Inferior parietal cortex (tissue), 1 donor: ENCODE results near the gene MEX3A.
"Not testable (repeated sequence)": the region's sequence is repeated elsewhere in the genome, so short reads cannot be mapped to it uniquely, and the experiment has no call there.

Experiments used
- DNase-seq: peaks from one replicate; pipeline ENCODE4 v3.0.0-alpha.2; 2016; ENCODE audit errors: extremely low spot score

MEX3A gene, protein sequence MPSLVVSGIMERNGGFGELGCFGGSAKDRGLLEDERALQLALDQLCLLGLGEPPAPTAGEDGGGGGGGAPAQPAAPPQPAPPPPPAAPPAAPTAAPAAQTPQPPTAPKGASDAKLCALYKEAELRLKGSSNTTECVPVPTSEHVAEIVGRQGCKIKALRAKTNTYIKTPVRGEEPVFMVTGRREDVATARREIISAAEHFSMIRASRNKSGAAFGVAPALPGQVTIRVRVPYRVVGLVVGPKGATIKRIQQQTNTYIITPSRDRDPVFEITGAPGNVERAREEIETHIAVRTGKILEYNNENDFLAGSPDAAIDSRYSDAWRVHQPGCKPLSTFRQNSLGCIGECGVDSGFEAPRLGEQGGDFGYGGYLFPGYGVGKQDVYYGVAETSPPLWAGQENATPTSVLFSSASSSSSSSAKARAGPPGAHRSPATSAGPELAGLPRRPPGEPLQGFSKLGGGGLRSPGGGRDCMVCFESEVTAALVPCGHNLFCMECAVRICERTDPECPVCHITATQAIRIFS

DNA sequence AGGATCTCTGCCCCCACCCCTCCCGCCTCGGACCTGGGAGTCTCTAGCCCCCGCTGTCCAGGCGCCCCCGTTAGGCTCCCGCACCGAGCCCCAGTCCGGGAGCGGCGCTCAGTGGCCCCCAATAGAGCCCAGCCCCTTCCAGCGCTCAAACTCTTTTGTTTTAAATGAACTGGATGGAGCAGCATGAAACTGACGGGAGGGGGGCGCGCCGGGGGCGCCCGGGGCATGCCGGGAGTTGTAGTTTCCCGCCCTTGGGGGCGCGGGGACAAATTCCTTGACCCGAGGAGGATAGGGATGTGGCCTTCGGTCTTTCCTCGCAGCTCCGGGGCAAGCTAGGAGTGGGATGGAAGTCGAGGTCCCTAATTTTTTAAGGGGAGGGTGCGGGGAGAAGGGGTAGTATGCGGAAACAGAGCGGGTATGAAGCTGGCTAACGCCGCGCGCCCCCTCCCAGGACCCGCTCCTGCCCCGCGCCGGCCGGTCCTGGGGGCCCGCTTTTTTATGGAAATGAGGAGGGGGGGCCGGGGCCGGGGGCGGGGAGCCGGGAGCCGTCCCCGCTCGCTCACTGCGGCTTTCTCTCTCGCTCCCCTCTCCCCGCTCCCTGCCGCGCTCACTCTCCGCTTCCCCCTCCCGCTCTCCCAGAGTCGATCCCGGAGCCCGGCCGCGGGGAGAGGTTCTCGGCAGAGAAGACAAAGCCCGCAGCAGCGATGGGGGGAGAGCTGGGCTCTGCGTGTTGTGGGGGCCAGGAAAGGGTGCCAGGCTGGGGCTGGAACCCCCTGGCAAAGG lies at the start of gene MEX3A:
TSS of gene MEX3A (minus strand) at position 157 of the 783 bp plus-strand sequence. CDS start 467 bp downstream, outside the sequence.
- DNase-seq: peak; percentile 60

- DNase-seq: no peak
Observed at GRCh38 chr1:156130578-156130942, 48.3 kb upstream of the MEX3A start.

GRCh38 chr1:156129687-156130577 lies 47.7 kb upstream of the MEX3A start:
- DNase-seq: peak; percentile 87

- no peak for DNase-seq
Observed at GRCh38 chr1:156128654-156129597, 46.7 kb upstream of the MEX3A start.

DNA sequence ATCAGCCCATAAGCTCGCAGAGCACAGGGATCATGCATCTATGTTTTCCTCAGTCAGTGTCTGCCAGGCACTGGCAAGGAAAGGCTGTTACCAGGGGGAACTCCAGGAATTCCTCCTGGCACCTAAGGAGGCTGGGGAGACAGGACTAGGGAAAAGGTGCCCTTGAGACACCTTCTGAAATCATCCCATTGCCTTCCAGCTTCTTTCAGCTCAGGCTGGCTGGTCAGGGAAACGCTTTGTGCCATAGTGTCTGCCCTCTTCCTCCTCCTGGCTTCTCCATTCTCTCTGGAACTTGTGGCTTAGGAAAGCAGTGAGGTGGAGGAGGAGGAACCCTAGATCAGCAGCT lies 46.0 kb upstream of the MEX3A start:
- no peak for DNase-seq

DNA sequence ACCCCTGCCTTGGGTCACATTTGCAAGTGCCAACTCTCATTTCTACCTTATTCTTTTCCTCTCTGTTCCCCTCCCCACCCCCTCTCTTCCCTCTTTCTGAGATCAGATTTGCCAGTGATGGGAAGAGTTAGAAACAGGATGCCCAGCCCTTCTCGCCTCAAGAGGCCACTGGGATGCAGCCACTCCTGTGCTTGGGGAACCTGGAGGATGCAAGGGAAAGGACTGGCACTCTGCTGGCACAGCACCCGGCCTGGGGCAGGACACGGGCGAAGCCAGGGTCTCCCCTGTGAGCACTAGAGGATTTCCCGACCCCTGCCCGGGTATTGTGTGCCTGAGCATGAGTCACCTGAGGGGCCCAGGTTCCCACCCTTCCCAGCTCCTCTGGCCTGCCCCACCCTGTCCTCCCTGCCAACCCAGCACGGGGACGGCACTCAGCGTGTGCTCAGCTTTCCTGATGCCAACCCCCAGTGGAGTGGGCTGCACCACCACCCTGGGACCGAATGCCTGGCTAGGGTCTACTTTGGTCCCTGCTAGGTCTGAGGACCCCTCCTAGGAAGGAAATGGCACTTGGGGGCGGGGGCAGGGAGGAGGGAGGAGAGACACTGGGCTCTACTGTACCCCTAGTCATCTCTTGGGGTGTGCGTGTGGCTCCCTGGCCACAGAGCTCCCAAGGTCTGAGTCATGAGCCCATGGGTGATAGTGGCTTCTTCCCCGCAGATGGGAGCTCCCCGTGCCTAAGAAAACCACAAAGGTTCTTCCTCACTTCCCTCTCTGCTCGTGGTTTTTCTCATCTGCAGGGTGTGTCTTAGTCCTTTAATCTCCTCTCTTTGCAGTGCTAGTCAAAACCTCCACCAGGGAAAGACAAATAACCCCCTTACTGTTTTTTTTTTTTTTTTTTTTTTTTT lies 44.6 kb upstream of the MEX3A start:
- DNase-seq: no peak

DNA sequence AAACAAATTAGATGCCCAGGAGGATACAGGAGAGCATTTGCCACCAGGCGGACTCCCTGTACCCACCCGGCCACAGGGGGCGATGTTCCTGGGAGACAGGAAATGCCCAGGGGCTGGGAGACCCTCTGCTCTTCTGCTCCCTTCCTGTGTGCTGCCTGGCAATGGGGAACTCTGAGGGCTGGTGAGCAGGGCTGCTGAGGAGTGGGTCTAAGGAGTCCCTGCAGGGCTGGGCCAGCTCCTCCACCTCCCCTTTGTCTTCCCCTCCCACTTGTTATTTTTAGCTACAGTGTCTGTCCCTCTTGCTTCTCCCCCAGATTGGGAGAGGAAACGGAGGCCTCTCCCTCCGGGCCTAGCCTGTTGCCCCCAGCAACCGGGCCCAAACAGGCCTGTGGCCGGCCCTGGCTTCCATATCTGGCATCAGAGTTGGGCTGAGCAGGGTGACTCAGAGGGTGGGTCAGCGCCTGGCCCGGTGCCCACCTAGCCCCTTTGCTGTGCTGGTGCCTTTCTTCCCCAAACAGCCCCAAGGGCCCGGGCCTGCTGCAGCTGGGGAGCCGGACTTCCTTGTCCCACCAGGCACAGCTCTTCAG lies 43.9 kb upstream of the MEX3A start:
- no peak for DNase-seq

DNA sequence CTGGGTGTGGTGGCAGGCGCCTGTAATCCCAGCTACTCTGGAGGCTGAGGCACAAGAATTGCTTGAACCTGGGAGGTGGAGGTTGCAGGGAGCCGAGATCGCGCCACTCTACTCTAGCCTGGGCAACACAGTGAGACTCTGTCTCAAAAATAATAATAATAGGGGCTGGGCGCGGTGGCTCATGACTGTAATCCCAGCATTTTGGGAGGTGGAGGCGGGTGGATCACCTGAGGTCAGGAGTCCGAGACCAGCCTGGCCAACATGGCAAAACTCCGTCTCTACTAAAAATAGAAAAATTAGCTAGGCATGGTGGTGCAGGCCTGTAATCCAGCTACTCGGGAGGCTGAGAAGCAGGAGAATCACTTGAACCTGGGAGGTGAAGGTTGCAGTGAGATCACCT lies 43.3 kb upstream of the MEX3A start:
- DNase-seq: not testable (repeated sequence)

GRCh38 chr1:156124557-156125483 lies 42.6 kb upstream of the MEX3A start:
- DNase-seq: no peak

GRCh38 chr1:156123356-156124196 lies 41.3 kb upstream of the MEX3A start:
- peak; percentile 93 for DNase-seq

- no peak for DNase-seq
Observed at GRCh38 chr1:156122519-156123355, 40.5 kb upstream of the MEX3A start.

GRCh38 chr1:156122086-156122485 lies 39.8 kb upstream of the MEX3A start:
- no peak for DNase-seq

GRCh38 chr1:156121457-156121856 lies 39.2 kb upstream of the MEX3A start:
- DNase-seq: no peak

- not testable (repeated sequence) for DNase-seq
Observed at GRCh38 chr1:156121005-156121404, 38.7 kb upstream of the MEX3A start.

DNA sequence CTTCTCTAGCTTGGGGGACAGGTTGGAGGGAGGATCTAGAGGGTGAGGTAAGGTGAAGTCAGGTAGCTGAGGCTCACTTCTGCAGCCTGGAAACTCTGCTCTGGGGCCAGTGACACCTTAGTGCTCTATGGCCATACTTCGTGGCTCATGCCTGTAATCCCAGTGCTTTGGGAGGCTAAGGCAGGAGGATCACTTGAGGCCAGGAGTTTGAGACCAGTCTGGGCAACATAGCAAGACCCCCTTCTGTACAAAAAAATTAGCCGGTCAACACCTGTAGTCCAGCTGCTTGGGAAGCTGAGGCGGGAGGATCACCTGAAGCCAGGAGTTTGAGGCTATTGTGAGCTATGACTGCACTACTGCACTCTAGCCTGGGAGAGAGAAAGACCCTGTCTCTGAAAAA lies 38.1 kb upstream of the MEX3A start:
- DNase-seq: no peak

- DNase-seq: no peak
Observed at GRCh38 chr1:156119503-156120209, 37.4 kb upstream of the MEX3A start.
